Loucy (cell line): Measurements from ENCODE around the gene COMMD10.

Source experiments
- H2AFZ ChIP-seq: fragments of 200-600 bp; sonication (generic); 2 replicates; pipeline ENCODE4 v1.6.0; 2016; ENCODE audit warnings: antibody characterized with exemption, mild to moderate bottlenecking, low read length, moderate library complexity
- H3F3A ChIP-seq: fragments of 200-600 bp; 2 replicates; pipeline ENCODE4 v1.6.0; 2016; ENCODE audit warnings: antibody characterized with exemption, low read depth, mild to moderate bottlenecking
- H3K27me3 ChIP-seq: fragments of 200-600 bp; sonication (generic); 2 replicates; pipeline ENCODE4 v1.6.1; 2014; ENCODE audit warnings: low read length, mild to moderate bottlenecking; ENCODE audit not compliant: insufficient read depth, poor library complexity, severe bottlenecking
- H3K36me3 ChIP-seq: fragments of 200-600 bp; sonication (generic); 2 replicates; pipeline ENCODE4 v1.6.1; 2016; ENCODE audit warnings: low read length; ENCODE audit not compliant: insufficient read depth
- H3K4me1 ChIP-seq: fragments of 200-600 bp; sonication (generic); 2 replicates; pipeline ENCODE4 v1.5.1; 2014; ENCODE audit warnings: low read length, mild to moderate bottlenecking; ENCODE audit not compliant: insufficient read depth, poor library complexity, severe bottlenecking
- H3K4me2 ChIP-seq: fragments of 200-600 bp; sonication (generic); 2 replicates; pipeline ENCODE4 v1.6.0; 2014; ENCODE audit warnings: antibody characterized with exemption, low read length, low read depth, mild to moderate bottlenecking; ENCODE audit not compliant: poor library complexity, severe bottlenecking
- H3K4me3 ChIP-seq: fragments of 200-600 bp; sonication (generic); 2 replicates; pipeline ENCODE4 v1.5.1; 2014; ENCODE audit warnings: low read length, mild to moderate bottlenecking, mixed read lengths; ENCODE audit not compliant: poor library complexity, severe bottlenecking
- H3K79me2 ChIP-seq: fragments of 200-600 bp; sonication (generic); 2 replicates; pipeline ENCODE4 v1.6.1; 2014; ENCODE audit warnings: low read length; ENCODE audit not compliant: insufficient read depth
- H3K9ac ChIP-seq: fragments of 200-600 bp; sonication (generic); 2 replicates; pipeline ENCODE4 v1.6.0; 2014; ENCODE audit warnings: mild to moderate bottlenecking, low read depth, low read length, moderate library complexity; ENCODE audit not compliant: poor library complexity, severe bottlenecking
- H3K9me2 ChIP-seq: fragments of 200-600 bp; sonication (generic); replicated peaks from 2 replicates; pipeline ENCODE4 v1.6.1; 2016; ENCODE audit warnings: low read depth, low read length, mixed read lengths
- H3K9me3 ChIP-seq: fragments of 200-600 bp; sonication (generic); 2 replicates; pipeline ENCODE4 v1.6.1; 2014; ENCODE audit warnings: mild to moderate bottlenecking, antibody characterized with exemption, low read length, low read depth; ENCODE audit not compliant: insufficient read depth
- H4K20me1 ChIP-seq: fragments of 200-600 bp; sonication (generic); 2 replicates; pipeline ENCODE4 v1.6.0; 2014; ENCODE audit warnings: antibody characterized with exemption, low read length, mild to moderate bottlenecking; ENCODE audit not compliant: insufficient read depth, poor library complexity, severe bottlenecking
- CTCF ChIP-seq: fragments of 200-600 bp; sonication (generic); conservative IDR thresholded peaks from 2 replicates; pipeline ENCODE4 v1.5.1; 2014; ENCODE audit warnings: mild to moderate bottlenecking, antibody characterized with exemption, low read length
- EZH2phosphoT487 ChIP-seq: fragments of 200-600 bp; IDR thresholded peaks from 2 replicates; pipeline ENCODE4 v1.6.1; 2018; ENCODE audit warnings: antibody characterized with exemption, mild to moderate bottlenecking, moderate library complexity, borderline replicate concordance

COMMD10 gene

GRCh38 chr5:116090302-116090701 is 5.5 kb downstream of the COMMD10 start:
- Histone ChIP-seq H3K79me2 (peaks cover 16% of the 10 kb centered on the region), H2AFZ (no peak overlapping the region), H3K27me3 (no peaks in the 10 kb centered on the region), H3K9me2 (no peaks in the 10 kb centered on the region), H3K36me3 (peaks cover 29% of the 10 kb centered on the region; the same call in 1 of the 2 replicates), H3K9me3 (no peaks in the 10 kb centered on the region), H3F3A (no peaks in the 10 kb centered on the region), H3K4me2 (peak overlapping the region; percentile 8), H4K20me1 (no peaks in the 10 kb centered on the region), H3K4me3 (no peak overlapping the region), H3K9ac (no peak overlapping the region), H3K4me1 (peaks cover 17% of the 10 kb centered on the region)
- TF ChIP-seq EZH2phosphoT487 (no peak), CTCF (no peak)

GRCh38 chr5:116091416-116091815 is 6.6 kb downstream of the COMMD10 start:
- Histone ChIP-seq H2AFZ (no peak overlapping the region), H3K4me1 (peaks cover 13% of the 10 kb centered on the region), H3K79me2 (peaks cover 7% of the 10 kb centered on the region), H3K4me3 (no peak overlapping the region), H3K4me2 (no peak overlapping the region), H3K9me2 (no peaks in the 10 kb centered on the region), H3K9me3 (no peaks in the 10 kb centered on the region), H3F3A (no peaks in the 10 kb centered on the region), H3K36me3 (peaks cover 29% of the 10 kb centered on the region; the same call in 1 of the 2 replicates), H4K20me1 (no peaks in the 10 kb centered on the region), H3K27me3 (no peaks in the 10 kb centered on the region), H3K9ac (no peak overlapping the region)
- TF ChIP-seq CTCF (no peak), EZH2phosphoT487 (no peak)

GRCh38 chr5:116097301-116097700 is 12.5 kb downstream of the COMMD10 start:
- Histone ChIP-seq H4K20me1 (no peaks in the 10 kb centered on the region), H3K79me2 (no peaks in the 10 kb centered on the region), H3K36me3 (peaks cover 29% of the 10 kb centered on the region; the same call in 1 of the 2 replicates), H3K9me2 (no peaks in the 10 kb centered on the region), H3K9me3 (no peaks in the 10 kb centered on the region), H3K4me3 (no peak overlapping the region), H3K27me3 (no peaks in the 10 kb centered on the region), H3K4me2 (no peak overlapping the region), H3K4me1 (no peaks in the 10 kb centered on the region), H2AFZ (no peak overlapping the region), H3K9ac (no peak overlapping the region), H3F3A (no peaks in the 10 kb centered on the region)
- TF ChIP-seq CTCF (no peak), EZH2phosphoT487 (no peak)
